ENCODE data around the gene STAG2.

DNA sequence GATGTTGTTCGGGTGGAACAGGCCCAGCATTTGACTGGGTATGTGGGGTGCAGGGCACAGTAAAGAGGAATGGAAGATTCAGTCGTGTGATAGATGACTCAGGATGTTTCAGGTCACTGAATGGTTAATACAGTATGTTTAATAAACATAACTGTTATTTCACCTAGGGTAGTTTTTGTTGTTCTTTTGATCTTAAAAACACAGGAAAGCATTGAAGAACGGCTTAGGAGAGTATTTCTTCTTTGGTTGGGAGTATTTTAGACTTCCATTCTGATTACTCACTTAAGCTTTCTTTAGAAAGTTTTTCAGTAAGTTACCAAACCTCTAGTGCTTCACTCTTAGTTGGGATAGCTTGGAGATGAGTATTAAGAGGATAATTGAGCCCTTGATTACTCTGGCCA is 62.3 kb downstream of the STAG2 start:
- TF ChIP-seq, protein P1, sequence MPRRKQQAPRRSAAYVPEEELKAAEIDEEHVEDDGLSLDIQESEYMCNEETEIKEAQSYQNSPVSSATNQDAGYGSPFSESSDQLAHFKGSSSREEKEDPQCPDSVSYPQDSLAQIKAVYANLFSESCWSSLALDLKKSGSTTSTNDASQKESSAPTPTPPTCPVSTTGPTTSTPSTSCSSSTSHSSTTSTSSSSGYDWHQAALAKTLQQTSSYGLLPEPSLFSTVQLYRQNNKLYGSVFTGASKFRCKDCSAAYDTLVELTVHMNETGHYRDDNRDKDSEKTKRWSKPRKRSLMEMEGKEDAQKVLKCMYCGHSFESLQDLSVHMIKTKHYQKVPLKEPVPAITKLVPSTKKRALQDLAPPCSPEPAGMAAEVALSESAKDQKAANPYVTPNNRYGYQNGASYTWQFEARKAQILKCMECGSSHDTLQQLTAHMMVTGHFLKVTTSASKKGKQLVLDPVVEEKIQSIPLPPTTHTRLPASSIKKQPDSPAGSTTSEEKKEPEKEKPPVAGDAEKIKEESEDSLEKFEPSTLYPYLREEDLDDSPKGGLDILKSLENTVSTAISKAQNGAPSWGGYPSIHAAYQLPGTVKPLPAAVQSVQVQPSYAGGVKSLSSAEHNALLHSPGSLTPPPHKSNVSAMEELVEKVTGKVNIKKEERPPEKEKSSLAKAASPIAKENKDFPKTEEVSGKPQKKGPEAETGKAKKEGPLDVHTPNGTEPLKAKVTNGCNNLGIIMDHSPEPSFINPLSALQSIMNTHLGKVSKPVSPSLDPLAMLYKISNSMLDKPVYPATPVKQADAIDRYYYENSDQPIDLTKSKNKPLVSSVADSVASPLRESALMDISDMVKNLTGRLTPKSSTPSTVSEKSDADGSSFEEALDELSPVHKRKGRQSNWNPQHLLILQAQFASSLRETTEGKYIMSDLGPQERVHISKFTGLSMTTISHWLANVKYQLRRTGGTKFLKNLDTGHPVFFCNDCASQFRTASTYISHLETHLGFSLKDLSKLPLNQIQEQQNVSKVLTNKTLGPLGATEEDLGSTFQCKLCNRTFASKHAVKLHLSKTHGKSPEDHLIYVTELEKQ (tag by site-specific recombination; IDR thresholded peaks at IDR 0.05; ENCODE audit: borderline replicate concordance) = no peak
- TF ChIP-seq, protein P2, sequence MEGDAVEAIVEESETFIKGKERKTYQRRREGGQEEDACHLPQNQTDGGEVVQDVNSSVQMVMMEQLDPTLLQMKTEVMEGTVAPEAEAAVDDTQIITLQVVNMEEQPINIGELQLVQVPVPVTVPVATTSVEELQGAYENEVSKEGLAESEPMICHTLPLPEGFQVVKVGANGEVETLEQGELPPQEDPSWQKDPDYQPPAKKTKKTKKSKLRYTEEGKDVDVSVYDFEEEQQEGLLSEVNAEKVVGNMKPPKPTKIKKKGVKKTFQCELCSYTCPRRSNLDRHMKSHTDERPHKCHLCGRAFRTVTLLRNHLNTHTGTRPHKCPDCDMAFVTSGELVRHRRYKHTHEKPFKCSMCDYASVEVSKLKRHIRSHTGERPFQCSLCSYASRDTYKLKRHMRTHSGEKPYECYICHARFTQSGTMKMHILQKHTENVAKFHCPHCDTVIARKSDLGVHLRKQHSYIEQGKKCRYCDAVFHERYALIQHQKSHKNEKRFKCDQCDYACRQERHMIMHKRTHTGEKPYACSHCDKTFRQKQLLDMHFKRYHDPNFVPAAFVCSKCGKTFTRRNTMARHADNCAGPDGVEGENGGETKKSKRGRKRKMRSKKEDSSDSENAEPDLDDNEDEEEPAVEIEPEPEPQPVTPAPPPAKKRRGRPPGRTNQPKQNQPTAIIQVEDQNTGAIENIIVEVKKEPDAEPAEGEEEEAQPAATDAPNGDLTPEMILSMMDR (tag by site-specific recombination; IDR thresholded peaks at IDR 0.05) = no peak
- TF ChIP-seq ZSCAN16 (tag by site-specific recombination; IDR thresholded peaks at IDR 0.05) = no peak
- TF ChIP-seq HOXA7 (CRISPR knock-in tag; IDR thresholded peaks at IDR 0.05; ENCODE audit: borderline replicate concordance) = no peak
- TF ChIP-seq, protein P3, sequence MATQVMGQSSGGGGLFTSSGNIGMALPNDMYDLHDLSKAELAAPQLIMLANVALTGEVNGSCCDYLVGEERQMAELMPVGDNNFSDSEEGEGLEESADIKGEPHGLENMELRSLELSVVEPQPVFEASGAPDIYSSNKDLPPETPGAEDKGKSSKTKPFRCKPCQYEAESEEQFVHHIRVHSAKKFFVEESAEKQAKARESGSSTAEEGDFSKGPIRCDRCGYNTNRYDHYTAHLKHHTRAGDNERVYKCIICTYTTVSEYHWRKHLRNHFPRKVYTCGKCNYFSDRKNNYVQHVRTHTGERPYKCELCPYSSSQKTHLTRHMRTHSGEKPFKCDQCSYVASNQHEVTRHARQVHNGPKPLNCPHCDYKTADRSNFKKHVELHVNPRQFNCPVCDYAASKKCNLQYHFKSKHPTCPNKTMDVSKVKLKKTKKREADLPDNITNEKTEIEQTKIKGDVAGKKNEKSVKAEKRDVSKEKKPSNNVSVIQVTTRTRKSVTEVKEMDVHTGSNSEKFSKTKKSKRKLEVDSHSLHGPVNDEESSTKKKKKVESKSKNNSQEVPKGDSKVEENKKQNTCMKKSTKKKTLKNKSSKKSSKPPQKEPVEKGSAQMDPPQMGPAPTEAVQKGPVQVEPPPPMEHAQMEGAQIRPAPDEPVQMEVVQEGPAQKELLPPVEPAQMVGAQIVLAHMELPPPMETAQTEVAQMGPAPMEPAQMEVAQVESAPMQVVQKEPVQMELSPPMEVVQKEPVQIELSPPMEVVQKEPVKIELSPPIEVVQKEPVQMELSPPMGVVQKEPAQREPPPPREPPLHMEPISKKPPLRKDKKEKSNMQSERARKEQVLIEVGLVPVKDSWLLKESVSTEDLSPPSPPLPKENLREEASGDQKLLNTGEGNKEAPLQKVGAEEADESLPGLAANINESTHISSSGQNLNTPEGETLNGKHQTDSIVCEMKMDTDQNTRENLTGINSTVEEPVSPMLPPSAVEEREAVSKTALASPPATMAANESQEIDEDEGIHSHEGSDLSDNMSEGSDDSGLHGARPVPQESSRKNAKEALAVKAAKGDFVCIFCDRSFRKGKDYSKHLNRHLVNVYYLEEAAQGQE (tag by site-specific recombination; IDR thresholded peaks at IDR 0.05) = no peak
- no peak for TF ChIP-seq TRIM28 (IDR thresholded peaks at IDR 0.05; ENCODE audit: borderline replicate concordance, low read length)
- no peak for TF ChIP-seq RBAK (tag by site-specific recombination; IDR thresholded peaks at IDR 0.05)

Measured in HEK293 (cell line).